K562 (cell line): ENCODE measurements around the gene CNTFR. TPM values are rescaled to one million over a fixed set of nuclear protein-coding genes. Genes with fewer than 3 reads are reported as not detected.
A peak's percentile ranks its signal among the peaks of the same experiment; 100 is the strongest.

Source experiments
- ATAC-seq: fragments of 200-7000 bp; cut with Tn5 transposase; 3 replicates; pipeline ENCODE4 v1.9.1; 2020; ENCODE audit warnings: moderate library complexity
- BruUV-seq: library from RNA; stranded (reverse); fragments of 400-500 nt; replicated peaks from 2 replicates; lab custom pipeline; 2021; lab: Mats Ljungman, UMichigan
- CTCF ChIA-PET: fragments of 300-600 bp; formaldehyde crosslinking; extraction: SDS; loops from one replicate; lab custom pipeline; 2021; ENCODE audit warnings: low intra/inter-chr PET ratio; lab: Yijun Ruan, JAX
- POLR2A ChIA-PET: fragments of 300-600, 350-650 bp; sonication (Branson Sonifier 250); formaldehyde crosslinking; extraction: SDS; loops from one replicate; lab custom pipeline; 2021; ENCODE audit warnings: antibody characterized with exemption, inconsistent platforms; lab: Yijun Ruan, JAX
- DNase-seq, 4 experiments: peaks; one replicate each; pipeline versions ENCODE4 v3.0.0 to v3.0.0-alpha.2; 2011 to 2018; ENCODE audit warnings: low spot score in 3 of 4, mixed read lengths in 3 of 4; ENCODE audit errors: extremely low read depth in 1 of 4
- FAIRE-seq: peaks from 2 replicates; lab custom pipeline; 2011; peaks lifted over from hg19 to GRCh38; lab: Jason Lieb, UNC
- H2AFZ ChIP-seq: 2 replicates; pipeline ENCODE4 v1.6.0; 2011; ENCODE audit warnings: low read depth, low read length, control low read depth, inconsistent platforms
- H3K27ac ChIP-seq: fragments of 200-600 bp; 3 replicates; pipeline ENCODE4 v1.8.0; 2011; ENCODE audit warnings: low read depth, mild to moderate bottlenecking, control low read depth, inconsistent platforms, low read length, moderate library complexity, mixed read lengths; ENCODE audit errors: extremely low read depth
- H3K27me3 ChIP-seq, 2 experiments: fragments of 300-600 bp in 1 of 2; 2 replicates in 1 of 2; 3 replicates in 1 of 2; pipeline versions ENCODE4 v1.6.0 to v1.8.0; 2011; ENCODE audit warnings: inconsistent platforms in 2 of 2, low read length in 2 of 2, mild to moderate bottlenecking in 1 of 2, mixed read lengths in 1 of 2, moderate library complexity in 1 of 2; ENCODE audit not compliant: control insufficient read depth in 2 of 2, insufficient read depth in 2 of 2
- H3K36me3 ChIP-seq: fragments of 300-600 bp; 3 replicates; pipeline ENCODE4 v1.8.0; 2011; ENCODE audit warnings: mild to moderate bottlenecking, low read length, inconsistent platforms; ENCODE audit not compliant: control insufficient read depth, insufficient read depth
- H3K4me1 ChIP-seq, 2 experiments: fragments of 200-600 bp in 1 of 2; replicated peaks in 1 of 2; 2 replicates in 1 of 2; 3 replicates in 1 of 2; pipeline versions ENCODE4 v1.5.1 to v1.8.0; 2011; ENCODE audit warnings: inconsistent platforms in 2 of 2, low read length in 2 of 2, mild to moderate bottlenecking in 1 of 2, mixed read lengths in 1 of 2, moderate library complexity in 1 of 2; ENCODE audit not compliant: control insufficient read depth in 2 of 2, insufficient read depth in 2 of 2
- H3K4me2 ChIP-seq: 2 replicates; pipeline ENCODE4 v1.6.1; 2011; ENCODE audit warnings: low read length, control low read depth, inconsistent platforms, mixed read lengths; ENCODE audit not compliant: insufficient read depth
- H3K4me3 ChIP-seq: fragments of 200-600 bp; sonication (generic), shearing (Covaris generic); 2 replicates; pipeline ENCODE4 v1.5.1; 2016; ENCODE audit warnings: control low read depth, inconsistent platforms
- H3K79me2 ChIP-seq: fragments of 200-600 bp; 3 replicates; pipeline ENCODE4 v1.8.0; 2011; ENCODE audit warnings: low read length, inconsistent platforms; ENCODE audit not compliant: control insufficient read depth, insufficient read depth
- H3K9ac ChIP-seq, 2 experiments: 2 replicates each; pipeline versions ENCODE4 v1.6.0 to v1.6.1; 2011; ENCODE audit warnings: low read depth in 2 of 2, low read length in 2 of 2, control low read depth in 1 of 2, inconsistent platforms in 1 of 2, mild to moderate bottlenecking in 1 of 2, mixed read lengths in 1 of 2; ENCODE audit not compliant: insufficient read depth in 1 of 2
- H3K9me1 ChIP-seq: one replicate; pipeline ENCODE4 v1.6.0; 2011; ENCODE audit warnings: inconsistent platforms, mild to moderate bottlenecking, low read length, moderate library complexity; ENCODE audit not compliant: control insufficient read depth, insufficient read depth
- H3K9me3 ChIP-seq: replicated peaks from 2 replicates; pipeline ENCODE4 v1.5.1; 2011; ENCODE audit warnings: low read depth, low read length, inconsistent platforms; ENCODE audit not compliant: control insufficient read depth, insufficient read depth
- H4K20me1 ChIP-seq: replicated peaks from 2 replicates; pipeline ENCODE4 v1.6.1; 2011; ENCODE audit warnings: low read length, inconsistent platforms, mixed read lengths; ENCODE audit not compliant: control insufficient read depth, insufficient read depth
- ELF2 ChIP-seq: fragments of 250-450 bp; sonication (Bioruptor Pico); IDR thresholded peaks from 2 replicates; pipeline ENCODE4 v1.5.0; 2021; ENCODE audit warnings: mild to moderate bottlenecking
- PHB ChIP-seq: fragments of 250-450 bp; sonication (Bioruptor Pico); IDR thresholded peaks from 2 replicates; pipeline ENCODE4 v1.5.0; 2021
- ZNF140 ChIP-seq: fragments of 250-450 bp; sonication (Bioruptor Pico); IDR thresholded peaks from 2 replicates; pipeline ENCODE4 v1.8.0; 2021; ENCODE audit warnings: moderate library complexity, mild to moderate bottlenecking, inconsistent platforms
- WGBS: fragments of 100-300 bp; shearing (Covaris generic); methylation state at CpG from one replicate; pipeline ENCODE4 v1.1.6; 2016; ENCODE audit warnings: low coverage, mixed read lengths; ENCODE audit not compliant: insufficient coverage; ENCODE audit errors: missing lambda C conversion rate; 5-methylcytosine and 5-hydroxymethylcytosine counted together
- in situ Hi-C: fragments of 300-500 bp; cut with MboI; formaldehyde crosslinking; loops from 4 replicates; pipeline ENCODE4 v1.15.0; 2018; ENCODE audit warnings: inconsistent platforms, mixed read lengths
- intact Hi-C: fragments of 100-400 bp; cut with micrococcal nuclease; formaldehyde crosslinking; loops from 2 replicates; pipeline ENCODE4 v1.14.2; 2022
- polyA plus RNA-seq, 8 experiments: library from polyadenylated mRNA; depleted of rRNA in 4 of 8; stranded (reverse) in 5 of 8; unstranded in 3 of 8; fragments of >200 nt; fragmentation: Nextera tagmentation in 2 of 8; fragmentation: Illumina TruSeq in 1 of 8; extraction: Ambion mirVana in 2 of 8; extraction: Trizol in 1 of 8; gene quantifications; 2 replicates each; pipeline versions ENCODE4 v1.2.1 to v1.2.3, GENCODE V29; 2011 to 2014; ENCODE audit warnings: inconsistent platforms in 1 of 8, missing spikeins in 1 of 8
- total RNA-seq, 7 experiments: library from RNA; depleted of rRNA in 6 of 7; stranded (reverse); fragments of >200 nt in 6 of 7; fragmentation: Illumina TruSeq in 2 of 7; extraction: Trizol in 2 of 7; gene quantifications; 2 replicates each; pipeline versions ENCODE4 v1.2.1 to v1.2.3, GENCODE V29; 2011 to 2021; ENCODE audit warnings: low replicate concordance in 1 of 7
- TF ChIP-seq, protein P1 (sequence below): sonication (generic); formaldehyde crosslinking; IDR thresholded peaks from 2 replicates; pipeline ENCODE4 v1.8.0; 2022; ENCODE audit warnings: mild to moderate bottlenecking, low read depth, missing genetic modification reagents
- TF ChIP-seq, protein P2 (sequence below): IDR thresholded peaks from 2 replicates; pipeline ENCODE4 v1.6.1; 2016; ENCODE audit warnings: missing genetic modification characterization, missing compliant biosample characterization

The CNTFR gene
- total and polyA plus RNA-seq, 9 of the 15 experiments (the other 6 are each of a cell fraction or from before 2014, with no cell fraction given) = not detected

DNA sequence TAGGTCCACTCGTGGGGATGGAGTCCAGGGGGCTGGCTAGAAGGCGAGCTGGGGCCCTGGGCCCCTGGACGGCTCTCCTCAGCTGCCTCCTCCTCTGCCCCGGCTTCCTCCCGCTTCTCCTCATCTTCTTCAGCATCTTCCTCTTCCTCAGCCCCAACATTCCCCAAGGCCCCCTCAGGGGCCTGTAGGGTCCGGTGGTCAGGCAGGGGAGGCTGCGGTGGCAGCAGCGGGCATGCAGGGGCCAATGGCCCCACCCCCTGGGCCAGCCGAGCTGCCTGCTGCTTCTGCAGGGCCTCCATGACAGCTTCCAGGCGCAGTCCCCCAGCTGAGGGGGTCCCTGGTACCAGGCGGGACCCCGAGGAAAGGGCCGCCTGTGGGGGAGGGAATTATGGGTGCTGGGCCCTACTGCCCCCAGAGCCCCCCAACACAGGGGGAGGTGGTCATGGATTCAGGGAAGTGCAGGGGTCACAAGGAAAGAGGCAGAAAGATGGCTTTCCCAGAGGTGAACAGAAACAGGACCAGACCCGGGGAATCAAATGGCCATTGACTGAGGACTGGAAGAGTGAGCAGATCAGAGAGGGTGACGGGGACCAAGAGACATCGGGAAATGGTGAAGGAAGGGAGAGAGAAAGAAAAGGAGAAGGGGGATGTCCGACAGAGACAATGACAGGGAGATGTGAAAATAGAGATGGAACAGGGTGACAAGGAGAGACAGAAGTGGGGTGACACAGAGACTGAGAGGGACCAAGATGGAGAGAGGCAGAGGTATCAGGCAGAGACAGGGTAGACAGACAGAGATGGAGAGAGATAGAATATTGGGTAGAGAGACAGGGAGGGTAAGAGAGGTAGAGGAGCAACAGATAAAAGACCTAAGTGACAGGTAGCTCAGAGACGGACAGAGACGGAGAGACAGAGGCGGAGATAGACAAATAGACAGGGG lies 38.5 kb upstream of the CNTFR start:
- H3K36me3 ChIP-seq = no peaks in the 10 kb centered on the region
- BruUV-seq = no TSS peak
- ChIA-PET CTCF (no interaction called here), POLR2A (no interaction called here)
- no peak for TF ChIP-seq ELF2 (CRISPR knock-in tag)
- TF ChIP-seq PHB (CRISPR knock-in tag) = no peak
- TF ChIP-seq, protein P1, sequence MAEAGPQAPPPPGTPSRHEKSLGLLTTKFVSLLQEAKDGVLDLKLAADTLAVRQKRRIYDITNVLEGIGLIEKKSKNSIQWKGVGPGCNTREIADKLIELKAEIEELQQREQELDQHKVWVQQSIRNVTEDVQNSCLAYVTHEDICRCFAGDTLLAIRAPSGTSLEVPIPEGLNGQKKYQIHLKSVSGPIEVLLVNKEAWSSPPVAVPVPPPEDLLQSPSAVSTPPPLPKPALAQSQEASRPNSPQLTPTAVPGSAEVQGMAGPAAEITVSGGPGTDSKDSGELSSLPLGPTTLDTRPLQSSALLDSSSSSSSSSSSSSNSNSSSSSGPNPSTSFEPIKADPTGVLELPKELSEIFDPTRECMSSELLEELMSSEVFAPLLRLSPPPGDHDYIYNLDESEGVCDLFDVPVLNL (CRISPR knock-in tag) = no peak
- TF ChIP-seq, protein P2, sequence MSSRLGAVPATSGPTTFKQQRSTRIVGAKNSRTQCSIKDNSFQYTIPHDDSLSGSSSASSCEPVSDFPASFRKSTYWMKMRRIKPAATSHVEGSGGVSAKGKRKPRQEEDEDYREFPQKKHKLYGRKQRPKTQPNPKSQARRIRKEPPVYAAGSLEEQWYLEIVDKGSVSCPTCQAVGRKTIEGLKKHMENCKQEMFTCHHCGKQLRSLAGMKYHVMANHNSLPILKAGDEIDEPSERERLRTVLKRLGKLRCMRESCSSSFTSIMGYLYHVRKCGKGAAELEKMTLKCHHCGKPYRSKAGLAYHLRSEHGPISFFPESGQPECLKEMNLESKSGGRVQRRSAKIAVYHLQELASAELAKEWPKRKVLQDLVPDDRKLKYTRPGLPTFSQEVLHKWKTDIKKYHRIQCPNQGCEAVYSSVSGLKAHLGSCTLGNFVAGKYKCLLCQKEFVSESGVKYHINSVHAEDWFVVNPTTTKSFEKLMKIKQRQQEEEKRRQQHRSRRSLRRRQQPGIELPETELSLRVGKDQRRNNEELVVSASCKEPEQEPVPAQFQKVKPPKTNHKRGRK (tag) = peak; percentile 23; the same call in 1 of the 2 replicates
- TF ChIP-seq ZNF140 (CRISPR knock-in tag) = no peak
- intact Hi-C loops = loop anchor here (2.0 kb wide), 1 partner anchor 29 kb away; no protein-coding TSS in a partner anchor
- no peaks in the 10 kb centered on the region for H3K9me3 ChIP-seq
- H3K4me2 ChIP-seq = peak overlapping the region; percentile 58
- peaks cover 14 to 55% of the 10 kb centered on the region in 2 experiments; a peak in 4 of 5 replicates for H3K27me3 ChIP-seq
- 2% methylated on average over 8 of the region's 20 CpGs for WGBS
- H4K20me1 ChIP-seq = no peaks in the 10 kb centered on the region
- DNase-seq (no peak), ATAC-seq (no peak), FAIRE-seq (no peak)
- 0 out of 2 replicates have a peak overlapping the region, but pooled peaks have one; percentile 32 for H2AFZ ChIP-seq
- no peaks in the 10 kb centered on the region for H3K9me1 ChIP-seq
- peaks cover 0 to 24% of the 10 kb centered on the region in 2 experiments; a peak in 3 of 5 replicates for H3K4me1 ChIP-seq
- no peaks in the 10 kb centered on the region for H3K79me2 ChIP-seq
- H3K27ac ChIP-seq = no peak overlapping the region
- peak overlapping the region; percentile 18 for H3K4me3 ChIP-seq
- H3K9ac ChIP-seq = no peak overlapping the region
- in situ Hi-C loops = no loop called here
